Ovary (tissue), 3 donors: Measurements from ENCODE around the gene CST6.

Experiments used
- CTCF ChIP-seq, 3 donors: fragments of 450-650 bp in 2 of 3; fragments of 200-600 bp in 1 of 3; IDR thresholded peaks; one replicate each; pipeline versions ENCODE4 v1.5.1 to v1.8.0; 2016 to 2022; ENCODE audit warnings: antibody characterized with exemption in 3 of 3, mild to moderate bottlenecking in 1 of 3
- EP300 ChIP-seq: sonication (generic); formaldehyde crosslinking; IDR thresholded peaks from one replicate; pipeline ENCODE4 v1.6.1; 2017; ENCODE audit warnings: antibody characterized with exemption
- POLR2A ChIP-seq: fragments of 450-650 bp; IDR thresholded peaks from one replicate; pipeline ENCODE4 v1.6.1; 2017; ENCODE audit warnings: antibody characterized with exemption, mild to moderate bottlenecking, moderate library complexity
- donor health status: DM: no; HTN: no; CAD: no.

DNA sequence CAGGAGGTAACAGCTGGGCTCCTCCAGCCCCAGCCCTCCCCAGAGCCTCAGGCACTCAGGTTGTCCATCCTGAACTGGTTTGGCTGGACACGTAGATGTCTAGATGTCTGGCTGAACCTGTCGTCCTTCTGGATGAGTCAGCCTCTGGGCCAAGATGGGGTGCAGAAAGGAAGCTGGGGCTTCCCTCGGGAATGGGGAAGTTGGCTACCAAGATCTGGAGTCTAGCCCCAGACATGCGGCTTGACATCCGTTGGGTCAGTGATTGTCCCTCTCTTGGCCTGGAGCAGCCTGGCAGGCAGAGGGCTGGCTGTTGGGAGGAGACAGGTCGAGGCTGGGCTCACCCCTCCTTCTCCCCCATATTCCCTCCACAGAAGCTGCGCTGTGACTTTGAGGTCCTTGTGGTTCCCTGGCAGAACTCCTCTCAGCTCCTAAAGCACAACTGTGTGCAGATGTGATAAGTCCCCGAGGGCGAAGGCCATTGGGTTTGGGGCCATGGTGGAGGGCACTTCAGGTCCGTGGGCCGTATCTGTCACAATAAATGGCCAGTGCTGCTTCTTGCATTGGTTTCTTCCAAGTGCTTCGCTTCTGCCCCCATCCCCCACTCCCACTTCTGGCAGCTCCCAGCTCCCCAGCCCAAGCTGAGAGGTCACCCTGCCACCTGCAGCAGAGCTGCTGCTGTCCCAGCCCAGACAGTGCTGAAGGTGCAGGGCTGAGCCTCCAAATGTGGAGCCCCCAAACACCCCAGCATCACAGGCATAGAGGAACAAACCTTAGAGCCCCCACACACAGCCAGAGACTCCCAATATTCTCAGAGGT lies 1.3 kb downstream of the CST6 start:
- TF ChIP-seq POLR2A (no peak), CTCF (IDR thresholded peaks at IDR 0.05) (no peak), EP300 (no peak)
